Measurements from ENCODE around the gene KRTAP16-1.
"Not testable (repeated sequence)": the region's sequence is repeated elsewhere in the genome, so short reads cannot be mapped to it uniquely, and the experiment has no call there.

KRTAP16-1 gene

GRCh38 chr17:41308918-41309359, at the start of gene KRTAP16-1:
TSS of gene KRTAP16-1 (minus strand) at chr17:41309309. CDS start at chr17:41309253, 56 bp downstream.
- no peak for TF ChIP-seq CTCF (conservative IDR thresholded peaks at IDR 0.05)
- H3K27ac ChIP-seq, result no peak within 1 kb of the TSS

GRCh38 chr17:41354536-41354935, 45.4 kb upstream of the KRTAP16-1 start:
- H3K27ac ChIP-seq, result no peak overlapping the region
- TF ChIP-seq CTCF (conservative IDR thresholded peaks at IDR 0.05), result no peak

GRCh38 chr17:41352597-41353366, 43.7 kb upstream of the KRTAP16-1 start:
- no peak for TF ChIP-seq CTCF (conservative IDR thresholded peaks at IDR 0.05)
- H3K27ac ChIP-seq, result no peak overlapping the region

GRCh38 chr17:41351177-41351576, 42.1 kb upstream of the KRTAP16-1 start:
- no peak overlapping the region for H3K27ac ChIP-seq
- no peak for TF ChIP-seq CTCF (conservative IDR thresholded peaks at IDR 0.05)

GRCh38 chr17:41350381-41350878, 41.3 kb upstream of the KRTAP16-1 start, which contains the start of gene KRT33A:
TSS of gene KRT33A (minus strand) at chr17:41350828. CDS start at chr17:41350767, 61 bp downstream.
- H3K27ac ChIP-seq, result not testable (repeated sequence)

GRCh38 chr17:41347869-41348760, 39.0 kb upstream of the KRTAP16-1 start:
- no peak for TF ChIP-seq CTCF (conservative IDR thresholded peaks at IDR 0.05)
- no peak overlapping the region for H3K27ac ChIP-seq

GRCh38 chr17:41346421-41346820, 37.3 kb upstream of the KRTAP16-1 start:
- not testable (repeated sequence) for H3K27ac ChIP-seq

GRCh38 chr17:41345992-41346391, 36.9 kb upstream of the KRTAP16-1 start:
- no peak overlapping the region for H3K27ac ChIP-seq
- TF ChIP-seq CTCF (conservative IDR thresholded peaks at IDR 0.05), result no peak

Measured in VCaP (cell line).